Activated naive CD8-positive, alpha-beta T cell (primary cell): ENCODE results near the gene STEAP4.

Source experiments
- H3K27ac Mint-ChIP-seq: one replicate; pipeline ENCODE4 v1.8.0; 2021; ENCODE audit warnings: mixed read lengths
- H3K27me3 Mint-ChIP-seq: one replicate; pipeline ENCODE4 v1.8.0; 2021; ENCODE audit warnings: mixed read lengths
- H3K36me3 Mint-ChIP-seq: one replicate; pipeline ENCODE4 v1.8.0; 2021; ENCODE audit warnings: mixed read lengths
- H3K4me1 Mint-ChIP-seq: one replicate; pipeline ENCODE4 v1.8.0; 2021; ENCODE audit warnings: low read depth, mixed read lengths
- H3K4me3 Mint-ChIP-seq: one replicate; pipeline ENCODE4 v1.8.0; 2021; ENCODE audit warnings: mild to moderate bottlenecking, mixed read lengths
- H3K9me3 Mint-ChIP-seq: one replicate; pipeline ENCODE4 v1.8.0; 2021; ENCODE audit warnings: low read depth, mixed read lengths

The STEAP4 gene

GRCh38 chr7:88226886-88227516 is 79.7 kb downstream of the STEAP4 start:
- Mint-ChIP-seq H3K27ac (no peak overlapping the region), H3K4me1 (no peaks in the 10 kb centered on the region), H3K9me3 (no peaks in the 10 kb centered on the region), H3K27me3 (peaks cover 15% of the 10 kb centered on the region), H3K36me3 (peaks cover 9% of the 10 kb centered on the region), H3K4me3 (no peak overlapping the region)

DNA sequence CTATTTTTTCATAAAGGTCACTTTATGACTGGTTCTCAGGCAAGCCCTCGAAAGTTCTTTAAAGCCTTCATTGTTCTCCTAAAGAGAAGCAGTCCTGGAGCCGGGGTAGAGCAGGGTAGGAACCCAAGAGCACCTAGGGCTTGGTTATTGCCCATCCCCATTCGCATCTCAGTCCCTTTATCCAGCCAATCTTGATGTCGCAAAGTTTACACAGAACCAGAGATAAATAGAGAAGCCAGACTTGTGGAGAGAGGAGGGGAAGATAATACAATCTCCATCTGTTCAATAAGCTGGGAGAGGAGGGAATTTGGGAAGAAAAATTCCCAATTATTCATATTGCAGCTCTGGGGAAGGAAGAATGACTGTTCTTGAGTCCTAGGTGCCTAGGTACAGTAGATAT is 80.5 kb downstream of the STEAP4 start:
- peaks cover under 1% of the 10 kb centered on the region for H3K4me1 Mint-ChIP-seq
- H3K27ac Mint-ChIP-seq: no peak overlapping the region
- H3K27me3 Mint-ChIP-seq: peaks cover 9% of the 10 kb centered on the region
- H3K4me3 Mint-ChIP-seq: no peak overlapping the region
- no peaks in the 10 kb centered on the region for H3K9me3 Mint-ChIP-seq
- peaks cover 9% of the 10 kb centered on the region for H3K36me3 Mint-ChIP-seq

- Mint-ChIP-seq H3K4me3 (no peak overlapping the region), H3K9me3 (no peaks in the 10 kb centered on the region), H3K36me3 (peaks cover 9% of the 10 kb centered on the region), H3K27ac (no peak overlapping the region), H3K27me3 (peaks cover 8% of the 10 kb centered on the region), H3K4me1 (peaks cover 8% of the 10 kb centered on the region)
Measured at GRCh38 chr7:88224601-88225275, 82.0 kb downstream of the STEAP4 start.

DNA sequence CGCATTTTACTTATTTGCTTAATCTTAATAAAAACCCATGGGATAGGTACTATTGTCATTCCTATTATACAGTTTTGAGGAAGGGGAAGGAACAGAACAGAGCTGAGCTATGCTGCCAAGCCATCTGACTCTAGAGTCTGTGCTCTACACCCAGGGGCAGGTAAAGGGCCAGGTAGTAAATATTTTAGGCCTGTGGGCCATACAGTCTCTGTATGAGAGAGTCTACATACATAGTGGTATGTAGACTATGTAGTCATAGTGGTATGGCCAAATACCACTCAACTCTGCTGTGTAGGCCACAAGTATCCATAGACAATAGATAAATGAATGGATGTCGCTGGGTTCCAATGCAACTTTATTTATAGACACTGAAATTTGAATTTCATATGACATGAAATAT is 83.4 kb downstream of the STEAP4 start:
- no peaks in the 10 kb centered on the region for H3K9me3 Mint-ChIP-seq
- H3K4me1 Mint-ChIP-seq: peaks cover 16% of the 10 kb centered on the region
- peaks cover 5% of the 10 kb centered on the region for H3K36me3 Mint-ChIP-seq
- H3K27me3 Mint-ChIP-seq: peaks cover 8% of the 10 kb centered on the region
- no peak overlapping the region for H3K4me3 Mint-ChIP-seq
- H3K27ac Mint-ChIP-seq: no peak overlapping the region
